NCI-H446 (cell line): Measurements from ENCODE around the gene MRC2.
"Not testable (repeated sequence)": the region's sequence is repeated elsewhere in the genome, so short reads cannot be mapped to it uniquely, and the experiment has no call there.

Experiments used
- DNase-seq, 2 experiments: peaks; one replicate each; lab custom pipeline; 2025; lab: John Stamatoyannopoulos, UW

Gene MRC2

GRCh38 chr17:62627219-62627903, at the start of gene MRC2:
Gene MRC2 (plus strand): TSS chr17:62627670. CDS start chr17:62627803, 133 bp downstream.
- no peak for DNase-seq

DNA sequence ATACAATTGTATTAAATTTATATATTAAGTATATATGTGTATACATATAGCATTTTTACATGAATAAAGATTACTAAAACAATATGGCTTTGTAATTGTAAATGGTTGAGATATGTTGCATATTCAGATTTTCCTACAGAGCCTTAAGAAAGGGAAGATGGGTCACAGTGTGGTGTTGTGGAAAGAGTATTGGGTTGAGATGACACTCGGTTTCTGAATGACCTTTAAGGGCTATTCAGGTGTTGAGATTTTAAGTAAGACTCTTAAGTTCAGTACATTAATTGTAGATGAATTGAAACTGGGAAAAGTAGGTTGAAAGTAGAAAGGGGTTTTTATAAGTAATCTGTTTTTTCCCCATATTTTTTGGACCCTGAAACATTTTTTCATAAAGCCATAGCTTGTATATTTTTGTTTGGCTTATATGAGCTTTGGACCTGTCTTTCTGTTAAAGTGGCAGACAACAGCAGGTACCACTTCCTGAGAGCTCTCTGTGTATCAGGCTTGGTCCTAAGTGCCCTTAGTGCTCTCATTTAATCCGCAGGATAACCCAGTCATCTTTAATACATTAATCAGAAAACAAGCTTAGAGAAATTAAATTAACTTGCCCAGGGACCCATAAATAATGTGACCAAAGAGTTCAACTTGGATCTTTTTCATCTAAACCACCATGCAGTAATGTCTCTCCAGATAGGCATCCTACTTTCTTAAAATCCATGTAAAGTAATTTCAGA, 48.5 kb upstream of the MRC2 start:
- DNase-seq: no peak

- no peak for DNase-seq
Measured at GRCh38 chr17:62580947-62581346, 46.5 kb upstream of the MRC2 start.

GRCh38 chr17:62581764-62582163, 45.7 kb upstream of the MRC2 start:
- DNase-seq: no peak

DNA sequence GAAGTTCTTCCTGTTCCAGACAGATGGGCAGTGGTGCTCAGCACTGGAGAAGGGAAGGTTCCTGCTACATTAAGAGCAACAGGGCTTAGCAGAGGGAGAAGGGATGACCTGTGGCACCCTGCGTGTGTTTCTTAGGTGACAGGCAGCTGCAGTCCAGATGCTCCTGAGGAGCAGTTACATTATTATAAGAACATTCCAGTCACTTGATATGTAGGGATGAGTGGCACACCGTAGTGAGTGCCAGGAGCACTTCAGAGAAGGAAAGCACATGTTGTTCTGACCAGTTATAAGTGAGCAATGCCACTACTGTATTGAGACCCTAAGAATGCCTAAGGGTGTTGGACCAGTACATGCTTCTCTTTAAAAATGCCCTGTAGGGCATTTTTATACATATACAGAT, 39.9 kb upstream of the MRC2 start:
- no peak for DNase-seq

DNA sequence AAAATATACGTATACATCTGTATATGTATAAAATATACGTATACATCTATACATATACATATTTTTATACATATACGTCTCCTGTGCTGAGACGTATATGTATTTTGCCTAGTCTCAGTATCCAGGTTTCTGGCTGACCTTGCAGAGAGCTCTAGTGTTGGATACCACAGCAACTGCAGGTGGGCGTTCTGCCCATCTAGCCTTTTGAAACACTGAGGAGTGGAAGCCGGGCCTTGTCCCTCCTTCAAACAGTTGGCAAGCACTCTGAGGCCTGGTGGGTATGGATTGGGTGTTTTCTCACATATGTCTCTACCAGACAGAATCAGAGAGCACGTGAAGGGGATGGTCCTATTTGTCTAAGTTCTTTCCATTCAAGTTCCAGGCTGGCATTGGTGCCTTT, 39.4 kb upstream of the MRC2 start:
- no peak for DNase-seq

- DNase-seq: no peak
Measured at GRCh38 chr17:62591333-62591732, 36.1 kb upstream of the MRC2 start.

DNA sequence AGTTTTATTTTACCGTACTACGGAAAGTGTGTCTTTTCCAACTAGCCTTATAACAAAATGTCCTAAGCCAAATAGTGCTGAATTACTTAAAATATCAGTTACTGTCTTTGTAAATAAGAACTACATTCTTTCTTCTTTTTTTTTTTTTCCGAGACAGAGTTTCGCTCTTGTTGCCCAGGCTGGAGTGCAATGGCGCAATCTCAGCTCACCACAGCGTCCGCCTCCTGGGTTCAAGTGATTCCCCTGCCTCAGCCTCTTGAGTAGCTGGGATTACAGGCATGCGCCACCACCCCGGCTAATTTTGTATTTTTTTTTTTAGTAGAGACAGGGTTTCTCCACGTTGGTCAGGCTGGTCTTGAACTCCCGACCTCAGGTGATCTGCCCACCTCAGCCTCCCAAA, 35.6 kb upstream of the MRC2 start:
- not testable (repeated sequence) for DNase-seq

DNA sequence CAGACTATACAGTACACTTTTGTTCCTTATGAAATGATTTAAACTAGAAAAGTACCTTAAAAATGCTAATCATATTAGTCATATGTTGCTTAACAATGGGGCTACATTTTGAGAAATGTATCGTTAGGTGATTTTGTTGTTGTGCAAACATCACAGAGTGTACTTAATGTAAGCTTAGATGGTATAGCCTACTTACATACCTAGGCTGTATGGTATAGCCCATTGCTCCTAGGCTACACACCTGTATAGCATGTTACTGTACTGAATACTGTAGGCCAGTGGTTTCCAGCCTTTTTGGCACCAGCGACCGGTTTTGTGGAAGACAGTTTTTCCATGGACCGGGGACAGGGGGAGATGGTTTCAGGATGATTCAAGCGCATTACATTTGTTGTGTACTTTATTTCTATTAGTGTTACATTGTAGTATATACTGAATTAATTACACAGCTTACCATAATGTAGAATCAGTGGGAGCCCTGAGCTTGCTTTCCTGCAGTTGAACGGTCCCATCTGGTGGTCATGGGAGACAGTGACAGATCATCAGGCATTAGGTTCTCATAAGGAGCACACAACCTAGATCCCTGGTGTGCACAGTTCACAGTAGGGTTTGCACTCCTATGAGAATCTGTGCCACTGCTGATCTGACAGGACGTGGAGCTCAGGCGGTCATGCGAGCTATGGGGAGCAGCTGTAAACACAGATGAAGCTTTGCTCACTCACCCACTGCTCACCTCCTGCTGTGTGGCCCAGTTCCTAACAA, 35.0 kb upstream of the MRC2 start:
- DNase-seq: no peak

- DNase-seq: no peak
Measured at GRCh38 chr17:62595484-62595883, 32.0 kb upstream of the MRC2 start.

DNA sequence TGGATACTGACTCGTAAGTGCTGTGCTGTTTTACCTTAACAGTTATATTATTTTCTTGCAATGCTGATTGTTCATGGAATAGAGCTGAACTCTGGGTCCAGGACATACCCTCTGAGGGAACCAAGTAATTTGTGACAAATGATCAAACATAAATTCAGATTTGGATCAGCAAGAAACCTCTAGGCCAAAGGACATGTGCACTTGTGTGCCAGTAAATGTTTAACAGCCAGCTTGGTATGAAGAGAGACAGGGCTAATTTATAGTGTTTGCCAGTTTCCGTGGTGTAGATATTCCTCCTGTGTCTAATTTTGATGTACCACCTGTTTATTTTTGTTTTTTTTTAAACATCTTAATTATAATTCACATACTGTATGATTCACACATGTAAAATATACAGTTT, 30.8 kb upstream of the MRC2 start:
- DNase-seq: no peak

GRCh38 chr17:62597150-62597549, 30.3 kb upstream of the MRC2 start:
- no peak for DNase-seq

- DNase-seq: no peak
Measured at GRCh38 chr17:62597920-62598319, 29.6 kb upstream of the MRC2 start.

GRCh38 chr17:62599964-62600657, 27.4 kb upstream of the MRC2 start:
- no peak for DNase-seq

GRCh38 chr17:62600805-62601204, 26.7 kb upstream of the MRC2 start:
- no peak for DNase-seq

DNA sequence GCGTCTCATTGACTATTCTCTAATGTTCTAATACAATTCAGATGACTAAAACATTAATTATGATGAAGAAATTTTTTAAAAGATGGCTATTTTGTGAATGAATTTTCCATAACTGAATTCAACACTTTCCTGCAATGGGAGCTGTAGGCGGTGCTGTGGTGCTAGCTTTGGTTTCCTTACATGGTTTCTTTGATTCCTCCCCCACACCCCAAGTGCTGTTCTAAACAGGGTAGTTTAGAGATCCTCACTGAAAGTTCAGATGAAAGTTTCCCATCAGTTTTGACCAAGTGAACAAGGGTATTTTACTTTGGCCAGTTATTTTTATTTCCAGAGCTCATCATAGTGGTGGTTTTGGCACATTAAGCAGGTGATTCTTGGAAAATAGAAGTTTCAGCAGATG, 26.0 kb upstream of the MRC2 start:
- no peak for DNase-seq

DNA sequence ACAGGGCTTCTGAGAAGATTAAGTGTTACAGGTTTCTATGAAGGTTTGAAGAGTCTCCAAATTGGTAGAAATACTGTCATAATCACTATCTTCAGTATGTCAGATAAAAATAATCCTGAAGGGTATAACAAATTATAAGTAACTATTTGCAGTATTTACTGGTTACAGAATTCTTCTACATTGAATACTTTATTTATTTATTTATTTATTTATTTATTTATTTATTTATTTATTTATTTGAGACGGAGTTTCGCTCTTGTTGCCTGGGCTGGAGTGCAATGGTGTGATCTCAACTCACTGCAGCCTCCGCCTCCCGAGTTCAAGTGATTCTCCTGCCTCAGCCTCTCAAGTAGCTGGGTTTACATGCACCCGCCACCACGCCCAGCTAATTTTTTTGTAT, 23.7 kb upstream of the MRC2 start:
- DNase-seq: not testable (repeated sequence)

GRCh38 chr17:62605588-62605987, 21.9 kb upstream of the MRC2 start:
- no peak for DNase-seq

DNA sequence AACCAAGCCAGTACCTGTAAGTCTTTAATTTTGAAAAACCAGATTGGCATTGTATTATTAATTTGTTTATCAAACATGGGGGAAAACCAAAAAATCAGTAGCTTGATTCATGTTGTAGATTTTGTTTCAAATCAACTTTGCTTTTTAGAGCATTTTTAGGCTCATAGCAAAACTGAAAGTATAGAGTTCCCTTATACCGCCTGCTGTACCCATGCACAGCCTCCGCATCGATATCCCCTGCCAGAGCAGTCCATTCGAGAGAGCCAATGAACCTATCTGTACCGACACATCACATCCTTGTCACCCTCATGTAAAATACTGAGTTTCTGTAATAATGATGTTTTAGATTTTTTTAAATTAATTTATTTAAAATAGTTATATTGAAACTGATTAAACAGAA, 16.2 kb upstream of the MRC2 start:
- no peak for DNase-seq

- DNase-seq: no peak
Measured at GRCh38 chr17:62611728-62612127, 15.7 kb upstream of the MRC2 start.

DNA sequence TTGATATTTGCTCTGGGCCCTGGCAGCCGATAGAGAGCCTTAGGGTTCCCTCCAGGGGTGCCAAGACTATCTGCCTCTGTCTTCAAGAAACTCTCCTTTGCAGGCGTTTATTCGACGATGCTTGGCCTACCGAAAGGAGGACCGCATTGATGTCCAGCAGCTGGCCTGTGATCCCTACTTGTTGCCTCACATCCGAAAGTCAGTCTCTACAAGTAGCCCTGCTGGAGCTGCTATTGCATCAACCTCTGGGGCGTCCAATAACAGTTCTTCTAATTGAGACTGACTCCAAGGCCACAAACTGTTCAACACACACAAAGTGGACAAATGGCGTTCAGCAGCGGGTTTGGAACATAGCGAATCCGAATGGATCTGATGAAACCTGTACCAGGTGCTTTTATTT, 15.2 kb upstream of the MRC2 start:
- not testable (repeated sequence) for DNase-seq

DNA sequence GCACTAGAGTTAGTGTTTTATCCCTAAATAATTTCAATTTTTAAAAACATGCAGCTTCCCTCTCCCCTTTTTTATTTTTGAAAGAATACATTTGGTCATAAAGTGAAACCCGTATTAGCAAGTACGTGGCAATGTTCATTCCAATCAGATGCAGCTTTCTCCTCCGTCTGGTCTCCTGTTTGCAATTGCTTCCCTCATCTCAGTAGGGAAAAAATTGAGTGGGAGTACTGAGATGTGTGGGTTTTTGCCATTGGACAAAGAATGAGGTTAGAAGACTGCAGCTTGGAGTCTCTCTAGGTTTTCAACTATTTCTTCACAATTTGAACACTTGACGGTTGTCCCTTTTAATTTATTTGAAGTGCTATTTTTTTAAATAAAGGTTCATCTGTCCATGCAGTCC, 14.4 kb upstream of the MRC2 start:
- not testable (repeated sequence) for DNase-seq
